Right forelimb (tissue), 1 donor: ENCODE measurements around the gene MYRIP.
"Not testable (repeated sequence)": the region's sequence is repeated elsewhere in the genome, so short reads cannot be mapped to it uniquely, and the experiment has no call there.

Source experiments
- DNase-seq: peaks from one replicate; pipeline ENCODE4 v3.0.0-alpha.2; 2018

MYRIP gene

DNA sequence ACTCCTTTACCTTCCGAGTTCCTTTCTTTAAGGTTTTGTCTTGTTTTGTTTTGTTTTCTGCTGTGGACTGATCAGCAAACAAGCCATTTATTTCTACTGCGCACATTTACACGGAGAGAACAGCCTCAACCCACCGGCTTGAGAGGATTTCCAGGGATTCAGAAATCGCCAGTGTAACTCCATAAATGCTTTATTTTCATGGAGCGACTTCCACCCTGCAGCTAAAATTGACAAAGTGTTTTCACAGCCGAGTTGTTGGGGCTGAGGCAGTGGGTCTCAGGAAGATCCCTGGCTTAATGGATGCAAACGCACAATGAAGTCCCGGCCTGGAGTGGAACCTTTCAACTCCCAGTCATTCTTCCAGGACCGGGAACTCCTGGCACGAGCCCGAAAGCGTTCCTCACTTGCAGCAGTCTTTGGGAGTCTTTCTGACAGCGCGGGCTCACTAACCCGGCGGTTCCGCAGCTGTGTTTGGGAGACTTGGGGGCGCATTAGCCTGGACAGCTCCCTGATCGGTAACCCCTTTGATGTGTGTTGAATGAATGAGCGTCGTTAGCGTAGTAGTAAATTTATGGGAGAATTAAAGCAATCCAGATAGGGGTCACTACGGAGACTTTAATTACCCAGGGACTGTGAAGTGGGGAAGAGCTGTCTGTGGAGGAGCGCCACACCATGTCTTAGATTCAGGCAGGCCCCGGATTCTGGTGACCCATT lies 785 bp upstream of the MYRIP start:
- peak; percentile 60 for DNase-seq

GRCh38 chr3:39809995-39810595 lies 686 bp downstream of the MYRIP start:
- DNase-seq = no peak

GRCh38 chr3:39810647-39811161 lies 1.3 kb downstream of the MYRIP start:
- DNase-seq = no peak

GRCh38 chr3:39811561-39811960 lies 2.2 kb downstream of the MYRIP start:
- no peak for DNase-seq

GRCh38 chr3:39812537-39812936 lies 3.1 kb downstream of the MYRIP start:
- no peak for DNase-seq

- DNase-seq = no peak
Measured at GRCh38 chr3:39814007-39814406, 4.6 kb downstream of the MYRIP start.

GRCh38 chr3:39819899-39820298 lies 10.5 kb downstream of the MYRIP start:
- no peak for DNase-seq

DNA sequence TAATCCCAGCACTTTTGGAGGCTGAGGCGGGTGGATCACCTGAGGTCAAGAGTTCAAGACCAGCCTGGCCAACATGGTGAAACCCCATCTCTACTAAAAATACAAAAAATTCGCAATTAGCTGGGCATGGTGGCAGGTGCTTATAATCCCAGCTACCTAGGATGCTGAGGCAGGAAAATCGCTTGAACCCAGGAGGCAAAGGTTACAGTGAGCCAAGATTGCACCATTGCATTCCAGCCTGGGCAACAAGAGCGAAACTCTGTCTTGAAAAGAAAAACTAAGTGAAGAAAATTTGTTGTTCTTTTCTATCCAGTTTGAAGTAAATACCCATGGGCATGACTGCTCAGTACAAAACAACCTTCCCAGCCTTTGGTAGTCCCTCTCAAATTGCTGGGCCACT lies 24.4 kb downstream of the MYRIP start:
- not testable (repeated sequence) for DNase-seq

DNA sequence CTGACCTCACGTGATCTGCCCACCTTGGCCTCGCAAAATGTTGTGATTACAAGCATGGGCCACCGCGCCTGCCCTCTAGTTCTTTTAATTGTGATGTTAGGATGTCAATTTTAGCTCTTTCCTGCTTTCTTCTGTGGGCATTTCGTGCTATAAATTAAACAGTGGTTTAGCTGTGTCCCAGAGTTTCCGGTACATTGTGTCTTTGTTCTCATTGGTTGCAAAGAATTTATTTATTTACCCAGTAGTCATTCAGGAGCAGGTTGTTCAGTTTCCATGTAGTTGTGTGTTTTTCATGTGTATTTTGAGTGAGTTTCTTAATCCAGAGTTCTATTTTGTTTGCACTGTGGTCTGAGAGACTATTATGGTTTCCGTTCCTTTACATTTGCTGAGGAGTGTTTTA lies 30.1 kb downstream of the MYRIP start:
- no peak for DNase-seq

DNA sequence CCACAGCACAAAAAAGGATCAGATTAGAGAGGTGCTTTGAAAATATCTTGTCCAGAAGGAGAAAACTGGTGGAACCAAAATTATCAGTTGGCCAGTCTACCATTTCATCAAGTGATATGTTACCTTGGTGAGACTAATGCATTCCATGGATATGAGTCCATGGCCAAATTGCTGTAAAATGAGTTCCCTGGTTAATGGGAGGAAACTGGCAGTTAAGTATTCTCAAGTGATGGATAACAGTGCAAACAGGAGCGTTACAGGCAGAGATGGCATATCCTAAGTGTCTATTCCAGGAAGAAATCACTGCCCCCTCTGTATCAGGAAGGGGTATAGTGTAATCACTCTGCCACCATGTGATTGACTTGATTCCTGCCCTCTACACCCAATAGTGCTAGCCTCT lies 34.0 kb downstream of the MYRIP start:
- DNase-seq = no peak

GRCh38 chr3:39848365-39848764 lies 39.0 kb downstream of the MYRIP start:
- no peak for DNase-seq

GRCh38 chr3:39849992-39850715 lies 40.7 kb downstream of the MYRIP start:
- no peak for DNase-seq

DNA sequence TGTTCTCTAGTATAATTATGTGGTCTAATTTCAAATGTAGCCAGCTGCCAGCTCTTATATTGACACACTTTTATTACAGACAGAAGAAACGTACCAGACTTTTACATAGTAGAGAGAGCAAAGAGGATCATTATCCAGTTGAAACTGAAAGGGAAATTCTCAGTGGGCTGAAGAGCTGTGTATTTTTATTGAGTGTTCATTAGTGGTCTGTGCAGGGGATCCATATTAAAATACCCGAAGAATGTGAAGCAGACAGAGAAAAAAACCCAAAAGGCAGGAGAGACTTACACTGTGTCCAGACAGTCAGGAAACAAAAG lies 41.3 kb downstream of the MYRIP start:
- DNase-seq = no peak

GRCh38 chr3:39855517-39855916 lies 46.1 kb downstream of the MYRIP start:
- DNase-seq = no peak

- no peak for DNase-seq
Measured at GRCh38 chr3:39869890-39870289, 60.5 kb downstream of the MYRIP start.

- no peak for DNase-seq
Measured at GRCh38 chr3:39870706-39871105, 61.3 kb downstream of the MYRIP start.

DNA sequence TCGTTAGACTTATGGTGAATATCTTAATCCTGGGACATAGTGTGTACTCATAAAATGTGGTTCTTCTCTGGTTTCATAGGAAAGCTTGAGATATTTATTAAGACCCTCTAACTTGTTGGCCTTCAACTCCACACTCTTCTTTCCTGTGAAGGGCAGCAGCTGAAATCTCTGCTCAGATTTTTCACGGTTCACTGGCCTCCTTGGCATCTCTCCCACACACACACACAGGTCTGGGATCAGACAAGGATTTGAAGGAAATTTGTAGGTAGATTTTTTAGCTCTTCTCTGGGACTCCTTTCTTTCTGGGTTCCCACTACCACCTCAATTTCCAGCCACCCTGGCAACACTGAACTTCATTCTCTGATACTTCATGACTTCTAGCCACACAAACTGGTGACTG lies 70.2 kb downstream of the MYRIP start:
- no peak for DNase-seq

- no peak for DNase-seq
Measured at GRCh38 chr3:39882111-39882510, 72.7 kb downstream of the MYRIP start.

DNA sequence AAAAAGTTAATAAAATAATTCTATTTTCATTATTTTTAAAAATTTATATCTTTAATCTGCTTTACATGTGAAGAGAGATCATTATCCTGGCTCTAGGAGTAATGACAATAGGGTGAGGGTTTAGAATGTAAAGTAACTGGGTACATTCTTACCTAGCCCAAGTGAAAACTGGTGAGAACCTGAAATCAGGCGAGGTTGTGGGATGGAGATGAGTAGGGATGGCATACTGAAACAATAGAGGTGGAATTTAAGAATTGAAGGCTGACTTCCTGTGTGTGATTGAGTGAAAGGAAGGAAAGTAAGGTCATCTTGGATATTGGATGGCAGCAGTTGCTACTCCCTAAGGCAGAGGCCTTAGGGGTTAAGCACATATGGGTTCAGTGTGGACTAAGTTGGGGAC lies 82.7 kb downstream of the MYRIP start:
- DNase-seq = no peak

DNA sequence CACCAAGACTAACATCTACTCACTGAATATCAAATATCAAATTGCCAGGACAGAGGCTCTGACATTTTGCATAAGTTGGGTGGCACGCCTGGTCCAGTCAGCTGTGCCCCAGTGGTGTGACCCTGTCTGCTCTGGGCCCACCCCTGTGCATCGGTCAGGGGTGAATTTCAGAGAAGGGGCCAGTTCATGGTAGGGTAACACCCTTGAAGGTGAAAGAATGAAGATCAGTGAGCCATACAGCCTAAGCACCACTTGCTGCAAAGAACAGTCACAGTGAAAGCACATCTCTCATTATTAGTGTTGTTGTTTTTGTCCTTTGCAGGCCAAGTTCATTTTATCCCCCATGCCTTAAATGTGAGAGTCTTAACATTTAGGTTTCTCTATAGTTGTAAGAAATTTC lies 86.8 kb downstream of the MYRIP start:
- DNase-seq = no peak

- no peak for DNase-seq
Measured at GRCh38 chr3:39900462-39901002, 91.1 kb downstream of the MYRIP start.

GRCh38 chr3:39903253-39903652 lies 93.8 kb downstream of the MYRIP start:
- no peak for DNase-seq

- no peak for DNase-seq
Measured at GRCh38 chr3:39905788-39906187, 96.4 kb downstream of the MYRIP start.

GRCh38 chr3:39907981-39908380 lies 98.6 kb downstream of the MYRIP start:
- no peak for DNase-seq
